PC-9 (cell line): ENCODE results near the gene AZGP1. TPM values are rescaled to one million over a fixed set of nuclear protein-coding genes. Genes with fewer than 3 reads are reported as not detected.
"Not testable (repeated sequence)": the region's sequence is repeated elsewhere in the genome, so short reads cannot be mapped to it uniquely, and the experiment has no call there.

Experiments used
- BruUV-seq: library from RNA; stranded (reverse); fragments of 400-500 nt; replicated peaks from 2 replicates; lab custom pipeline; 2021; lab: Mats Ljungman, UMichigan
- CTCF ChIA-PET: fragments of 300-600 bp; sonication (Branson Sonifier 250); formaldehyde crosslinking; loops from one replicate; lab custom pipeline; 2022; ENCODE audit warnings: antibody characterized with exemption; lab: Charles Lee
- POLR2A ChIA-PET: fragments of 300-600 bp; sonication (Branson Sonifier 250); formaldehyde crosslinking; loops from one replicate; lab custom pipeline; 2022; ENCODE audit warnings: antibody characterized with exemption; ENCODE audit not compliant: unreplicated experiment; lab: Charles Lee
- DNase-seq, 2 experiments: peaks; one replicate each; pipeline versions ENCODE4 v3.0.0 to v3.0.0-alpha.2; 2015 to 2022; ENCODE audit warnings: mixed read lengths in 1 of 2
- H2AFZ ChIP-seq: fragments of 200-600 bp; sonication (generic); 2 replicates; pipeline ENCODE4 v1.8.1; 2017; ENCODE audit warnings: antibody characterized with exemption
- H3F3A ChIP-seq: fragments of 200-600 bp; sonication (generic); 2 replicates; pipeline ENCODE4 v1.8.1; 2017; ENCODE audit warnings: antibody characterized with exemption, mild to moderate bottlenecking, low read depth; ENCODE audit not compliant: insufficient read depth
- H3K27ac ChIP-seq: fragments of 200-600 bp; sonication (generic); 2 replicates; pipeline ENCODE4 v1.6.1; 2016; ENCODE audit warnings: mixed run types
- H3K27me3 ChIP-seq: fragments of 200-600 bp; sonication (generic); 2 replicates; pipeline ENCODE4 v1.6.1; 2016; ENCODE audit warnings: low read depth, mixed run types; ENCODE audit not compliant: insufficient read depth
- H3K36me3 ChIP-seq: fragments of 200-600 bp; sonication (generic); 2 replicates; pipeline ENCODE4 v1.6.1; 2016; ENCODE audit warnings: low read depth, mixed run types
- H3K4me1 ChIP-seq: fragments of 200-600 bp; sonication (generic); replicated peaks from 2 replicates; pipeline ENCODE4 v1.6.1; 2016; ENCODE audit warnings: mixed run types; ENCODE audit not compliant: insufficient read depth
- H3K4me2 ChIP-seq: fragments of 200-600 bp; sonication (generic); 2 replicates; pipeline ENCODE4 v1.6.1; 2017; ENCODE audit warnings: mixed run types
- H3K4me3 ChIP-seq: fragments of 200-600 bp; sonication (generic); 2 replicates; pipeline ENCODE4 v1.6.1; 2016; ENCODE audit warnings: mixed run types
- H3K79me2 ChIP-seq: fragments of 200-600 bp; sonication (generic); 2 replicates; pipeline ENCODE4 v1.6.1; 2017; ENCODE audit warnings: low read depth, mixed run types
- H3K9me2 ChIP-seq: fragments of 200-600 bp; sonication (generic); 2 replicates; pipeline ENCODE4 v1.8.1; 2017; ENCODE audit warnings: mild to moderate bottlenecking; ENCODE audit not compliant: insufficient read depth
- H3K9me3 ChIP-seq: fragments of 200-600 bp; sonication (generic); 2 replicates; pipeline ENCODE4 v1.8.1; 2016; ENCODE audit warnings: low read depth; ENCODE audit not compliant: insufficient read depth
- H4K20me1 ChIP-seq: fragments of 200-600 bp; sonication (generic); 2 replicates; pipeline ENCODE4 v1.8.1; 2017; ENCODE audit not compliant: insufficient read depth
- CTCF ChIP-seq: fragments of 200-600 bp; sonication (generic); conservative IDR thresholded peaks from 2 replicates; pipeline ENCODE4 v1.6.1; 2017; ENCODE audit warnings: mixed run types, antibody characterized with exemption, mild to moderate bottlenecking, moderate library complexity
- EZH2 ChIP-seq: fragments of 200-600 bp; sonication (generic); IDR thresholded peaks from 2 replicates; pipeline ENCODE4 v1.8.0; 2017; ENCODE audit warnings: antibody characterized with exemption, low read depth
- intact Hi-C: fragments of 100-400 bp; cut with micrococcal nuclease; formaldehyde crosslinking; loops from one replicate; pipeline ENCODE4 v1.10.0; 2022; ENCODE audit not compliant: unreplicated experiment
- total RNA-seq: library from RNA; stranded (reverse); gene quantifications from 2 replicates; pipeline ENCODE4 v1.2.3, GENCODE V29; 2021

The AZGP1 gene
- total RNA-seq, 1 experiment from 2014 or later = not detected

DNA sequence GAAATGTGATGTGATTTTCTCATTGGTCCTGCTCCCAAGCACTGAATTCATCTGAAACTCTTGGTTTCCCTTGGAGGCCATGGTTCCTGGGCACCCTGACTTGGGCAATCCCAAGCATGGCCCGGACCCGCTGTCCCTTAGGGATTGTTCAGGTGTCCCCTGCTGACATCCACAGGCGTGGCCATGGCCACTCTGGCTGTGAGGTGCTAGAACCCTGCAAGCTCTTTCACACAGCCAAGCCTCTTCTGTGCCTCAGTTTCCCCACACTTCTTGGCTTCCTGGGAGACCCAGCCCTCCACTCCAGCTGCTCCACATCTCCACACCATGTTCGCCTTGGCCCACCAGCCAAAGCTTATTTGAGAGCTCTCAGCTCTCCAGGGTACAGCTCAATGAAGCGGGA is 12.0 kb upstream of the AZGP1 start:
- intact Hi-C loops = no loop called here
- Histone ChIP-seq H3K79me2 (no peaks in the 10 kb centered on the region), H3K4me2 (no peak overlapping the region), H3F3A (no peaks in the 10 kb centered on the region; the same call in 1 of the 2 replicates), H3K36me3 (no peaks in the 10 kb centered on the region), H3K4me3 (no peak overlapping the region), H3K4me1 (no peaks in the 10 kb centered on the region), H3K27ac (no peak overlapping the region), H4K20me1 (no peaks in the 10 kb centered on the region), H3K9me2 (no peaks in the 10 kb centered on the region), H3K9me3 (no peaks in the 10 kb centered on the region), H2AFZ (no peak overlapping the region), H3K27me3 (peaks cover 52% of the 10 kb centered on the region)
- ChIA-PET CTCF (interaction anchor here (0.7 kb wide), 1 partner anchor 540 kb away, joined by 6 read pairs; no protein-coding TSS in a partner anchor), POLR2A (interaction anchor here (0.6 kb wide), 2 partner anchors 29 to 420 kb away, joined by 4 to 5 read pairs; no protein-coding TSS in a partner anchor)
- no peak for TF ChIP-seq CTCF
- no peak for TF ChIP-seq EZH2
- no peak for DNase-seq
- no TSS peak for BruUV-seq

DNA sequence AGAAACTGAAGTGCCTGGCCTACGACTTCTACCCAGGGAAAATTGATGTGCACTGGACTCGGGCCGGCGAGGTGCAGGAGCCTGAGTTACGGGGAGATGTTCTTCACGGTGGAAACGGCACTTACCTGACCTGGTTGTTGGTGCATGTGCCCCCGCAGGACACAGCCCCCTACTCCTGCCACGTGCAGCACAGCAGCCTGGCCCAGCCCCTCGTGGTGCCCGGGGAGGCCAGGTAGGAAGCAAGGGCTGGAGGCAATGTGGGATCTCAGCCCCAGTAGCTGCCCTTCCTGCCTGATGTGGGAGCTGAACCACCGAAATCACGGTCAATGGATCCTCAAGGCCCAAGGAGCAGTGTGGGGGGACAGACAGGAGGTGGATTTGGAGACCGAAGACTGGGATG is 11.5 kb upstream of the AZGP1 start:
- BruUV-seq, CTCF ChIA-PET, H3K4me3 ChIP-seq, intact Hi-C loops, H3K9me3 ChIP-seq, H3K4me2 ChIP-seq, H3K4me1 ChIP-seq, DNase-seq, H3F3A ChIP-seq, H2AFZ ChIP-seq, H3K79me2 ChIP-seq, POLR2A ChIA-PET, H3K36me3 ChIP-seq, H4K20me1 ChIP-seq, H3K27ac ChIP-seq, H3K9me2 ChIP-seq: not testable (repeated sequence)
- H3K27me3 ChIP-seq = peaks cover 56% of the 10 kb centered on the region

GRCh38 chr7:99984593-99984992 is 8.8 kb upstream of the AZGP1 start:
- CTCF ChIA-PET = no interaction called here
- TF ChIP-seq CTCF = no peak
- DNase-seq = no peak
- no peaks in the 10 kb centered on the region for H4K20me1 ChIP-seq
- H3K4me2 ChIP-seq = no peak overlapping the region
- BruUV-seq = no TSS peak
- H3F3A ChIP-seq = no peaks in the 10 kb centered on the region
- intact Hi-C loops = no loop called here
- no peak overlapping the region for H3K27ac ChIP-seq
- peaks cover 53% of the 10 kb centered on the region for H3K27me3 ChIP-seq
- H3K9me2 ChIP-seq = no peaks in the 10 kb centered on the region
- H3K79me2 ChIP-seq = no peaks in the 10 kb centered on the region
- H3K4me1 ChIP-seq = no peaks in the 10 kb centered on the region
- H3K36me3 ChIP-seq = no peaks in the 10 kb centered on the region
- no peaks in the 10 kb centered on the region for H3K9me3 ChIP-seq
- POLR2A ChIA-PET = no interaction called here
- H3K4me3 ChIP-seq = no peak overlapping the region
- no peak overlapping the region for H2AFZ ChIP-seq

DNA sequence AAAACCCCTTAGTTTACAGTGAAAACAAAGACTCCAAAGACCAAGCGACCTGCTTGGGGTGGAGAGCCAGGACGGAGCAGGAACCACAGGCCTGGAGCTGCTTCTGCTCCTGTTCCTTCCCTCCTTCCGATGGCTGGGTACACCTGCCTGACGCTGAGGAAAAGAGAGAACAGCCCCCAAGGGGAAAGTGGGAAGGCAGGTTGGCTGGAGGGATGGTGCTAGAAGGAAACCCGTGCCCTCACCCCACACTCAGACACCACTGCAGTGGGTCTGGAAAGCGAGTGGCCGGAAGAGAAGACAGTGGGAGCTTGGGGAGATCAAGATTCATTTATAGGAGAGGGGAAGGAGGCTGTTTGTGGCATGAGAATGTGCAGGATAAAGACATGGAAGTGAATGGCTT is 5.2 kb upstream of the AZGP1 start:
- CTCF ChIA-PET, H2AFZ ChIP-seq, BruUV-seq, H3K4me1 ChIP-seq, H3K9me2 ChIP-seq, H3K36me3 ChIP-seq, DNase-seq, H4K20me1 ChIP-seq, H3K79me2 ChIP-seq, H3K4me2 ChIP-seq, H3F3A ChIP-seq, H3K9me3 ChIP-seq, H3K4me3 ChIP-seq, intact Hi-C loops, H3K27ac ChIP-seq, POLR2A ChIA-PET: not testable (repeated sequence)
- peaks cover 43% of the 10 kb centered on the region for H3K27me3 ChIP-seq

DNA sequence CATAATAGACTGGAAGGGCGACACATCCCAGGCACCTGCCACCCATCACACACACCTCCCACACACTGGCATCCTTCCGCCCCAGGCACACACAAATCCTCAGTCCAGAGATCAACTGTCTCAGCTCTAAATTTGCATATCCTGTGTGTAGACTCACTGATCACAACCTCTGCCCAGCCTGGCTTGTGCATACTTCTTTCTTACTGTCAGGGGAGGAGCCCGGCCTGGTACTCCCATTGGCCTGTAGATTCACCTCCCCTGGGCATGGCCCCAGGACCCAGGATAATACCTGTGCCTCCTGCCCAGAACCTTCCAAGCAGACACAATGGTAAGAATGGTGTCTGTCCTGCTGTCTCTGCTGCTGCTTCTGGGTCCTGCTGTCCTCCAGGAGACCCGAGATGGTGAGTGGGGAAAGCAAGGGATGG is 4.6 kb upstream of the AZGP1 start:
- H2AFZ ChIP-seq, H3K27ac ChIP-seq, H3K9me3 ChIP-seq, H3K79me2 ChIP-seq, CTCF ChIA-PET, POLR2A ChIA-PET, DNase-seq, BruUV-seq, H3K9me2 ChIP-seq, H3K4me2 ChIP-seq, H3F3A ChIP-seq, H4K20me1 ChIP-seq, H3K36me3 ChIP-seq, intact Hi-C loops, H3K4me1 ChIP-seq, H3K4me3 ChIP-seq: not testable (repeated sequence)
- peaks cover 41% of the 10 kb centered on the region for H3K27me3 ChIP-seq
